Cortex of kidney (tissue), 1 donor: ENCODE data around the gene MORN3.
"Not testable (repeated sequence)": the region's sequence is repeated elsewhere in the genome, so short reads cannot be mapped to it uniquely, and the experiment has no call there.

ENCODE experiments used
- DNase-seq: peaks from one replicate; lab custom pipeline; 2025; lab: John Stamatoyannopoulos, UW

Gene MORN3, protein sequence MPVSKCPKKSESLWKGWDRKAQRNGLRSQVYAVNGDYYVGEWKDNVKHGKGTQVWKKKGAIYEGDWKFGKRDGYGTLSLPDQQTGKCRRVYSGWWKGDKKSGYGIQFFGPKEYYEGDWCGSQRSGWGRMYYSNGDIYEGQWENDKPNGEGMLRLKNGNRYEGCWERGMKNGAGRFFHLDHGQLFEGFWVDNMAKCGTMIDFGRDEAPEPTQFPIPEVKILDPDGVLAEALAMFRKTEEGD

GRCh38 chr12:121669521-121669900 lies at the start of gene MORN3:
MORN3 (minus strand) TSS chr12:121669654; CDS start chr12:121669483, 171 bp downstream.
- no peak for DNase-seq

DNA sequence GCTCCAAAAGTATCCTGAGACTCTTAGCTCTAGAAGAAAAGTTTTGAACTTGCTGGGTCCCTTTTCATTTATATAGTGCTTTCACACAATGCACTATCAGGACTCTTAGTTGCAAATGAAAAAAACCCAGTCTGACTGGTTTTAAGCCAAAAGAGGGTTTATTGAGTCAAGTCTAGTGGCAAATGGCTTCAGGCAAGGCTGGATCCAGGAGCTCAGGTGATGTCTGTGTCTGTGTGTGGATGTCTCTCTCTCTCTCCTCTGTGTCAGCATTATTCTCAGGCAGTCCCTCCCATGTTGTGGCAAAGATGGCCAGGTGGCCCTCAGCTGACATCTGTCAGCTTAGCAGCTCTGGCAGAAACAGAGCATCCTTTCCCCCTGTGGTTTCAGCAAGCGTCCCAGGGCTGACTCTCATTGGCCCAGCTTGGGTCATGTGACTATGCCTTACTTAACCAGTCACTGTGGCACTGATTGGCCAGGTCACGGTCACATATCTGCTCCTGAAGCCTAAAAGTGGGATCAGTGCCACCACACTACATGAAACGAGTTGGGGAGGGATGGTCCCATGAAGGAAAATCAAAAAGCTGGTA lies 49.3 kb upstream of the MORN3 start:
- no peak for DNase-seq

DNA sequence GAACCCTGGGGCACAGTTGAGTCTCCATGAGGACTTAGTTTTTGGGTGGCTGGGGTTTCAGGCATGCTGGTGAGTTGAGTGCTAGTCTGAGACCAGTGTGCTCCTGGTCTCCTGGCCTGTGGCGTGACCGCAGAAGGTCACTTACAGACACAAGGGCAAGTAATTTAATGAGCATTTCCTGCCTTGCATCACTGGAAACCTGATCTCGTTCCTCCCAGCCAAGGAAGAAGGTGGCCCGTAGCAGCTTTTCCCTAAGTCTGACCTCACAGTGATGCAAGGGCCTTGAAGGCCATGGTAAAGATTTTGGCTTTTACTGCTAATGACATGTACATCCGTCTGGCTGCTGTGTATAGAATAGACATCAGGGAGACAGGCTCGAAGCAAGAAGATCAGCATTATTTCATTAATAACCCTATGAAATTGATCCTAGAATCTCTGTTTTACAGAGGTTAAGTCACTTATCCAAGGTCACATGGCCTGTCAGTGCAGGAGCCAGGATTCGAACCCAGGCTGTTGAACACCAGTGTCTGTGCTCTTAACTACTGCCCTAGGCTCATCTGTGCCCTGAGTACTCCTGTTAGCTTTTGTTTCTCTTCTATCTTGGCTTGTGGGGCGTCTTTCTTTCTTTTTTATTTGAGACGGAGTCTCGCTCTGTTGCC lies 47.7 kb upstream of the MORN3 start:
- DNase-seq = no peak

GRCh38 chr12:121715862-121716435 lies 46.5 kb upstream of the MORN3 start:
- DNase-seq = no peak

GRCh38 chr12:121715055-121715454 lies 45.6 kb upstream of the MORN3 start:
- not testable (repeated sequence) for DNase-seq

DNA sequence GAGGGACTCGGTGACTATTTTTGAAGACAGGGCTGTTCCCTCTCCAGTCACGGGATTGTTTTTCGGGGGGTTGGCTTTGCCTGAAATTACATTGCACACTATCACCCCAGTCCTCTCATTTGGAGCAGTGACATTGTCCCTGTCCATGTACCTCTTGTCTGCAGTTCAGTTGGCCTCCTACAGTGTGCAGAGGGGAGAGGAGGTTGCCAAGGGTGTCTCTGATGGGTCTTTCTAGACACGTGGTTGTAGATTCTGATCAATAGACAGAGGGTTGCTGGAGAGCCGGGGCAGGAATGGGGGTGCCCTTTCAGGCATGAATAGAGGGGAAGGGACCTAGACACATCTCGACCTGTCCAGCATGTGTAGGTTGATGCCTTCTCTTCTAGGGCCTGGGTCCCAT lies 44.3 kb upstream of the MORN3 start:
- DNase-seq = no peak

DNA sequence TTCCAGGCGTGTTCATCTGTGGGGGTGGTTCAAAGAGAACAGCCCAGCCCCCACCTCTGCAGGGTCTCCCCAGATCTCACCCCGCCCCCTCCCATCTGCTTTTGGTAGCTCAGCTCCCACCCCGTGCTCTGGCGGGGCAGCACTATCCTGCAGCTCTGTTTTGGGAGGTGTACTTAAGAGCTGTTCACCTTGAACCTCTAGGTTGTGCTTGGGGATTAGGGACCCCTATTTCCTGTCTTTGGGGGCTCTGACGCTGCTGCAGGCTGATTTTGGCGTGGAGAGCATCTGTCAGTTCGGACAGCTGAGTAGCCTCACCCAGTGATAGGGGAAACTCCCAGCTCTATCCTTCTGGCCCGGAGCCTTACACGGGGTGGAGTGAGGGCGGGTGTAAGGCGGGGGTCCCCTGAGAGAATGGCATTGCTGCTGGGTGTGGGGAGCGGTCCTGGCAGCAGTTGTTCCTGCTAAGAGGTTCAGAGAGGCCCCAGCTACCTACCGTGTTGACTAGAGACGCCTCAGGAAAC lies 43.9 kb upstream of the MORN3 start:
- DNase-seq = no peak

GRCh38 chr12:121712461-121713256 lies 43.2 kb upstream of the MORN3 start, which contains the start of gene TMEM120B:
TMEM120B (plus strand) TSS chr12:121712752; CDS start chr12:121712896, 144 bp downstream.
- no peak for DNase-seq

DNA sequence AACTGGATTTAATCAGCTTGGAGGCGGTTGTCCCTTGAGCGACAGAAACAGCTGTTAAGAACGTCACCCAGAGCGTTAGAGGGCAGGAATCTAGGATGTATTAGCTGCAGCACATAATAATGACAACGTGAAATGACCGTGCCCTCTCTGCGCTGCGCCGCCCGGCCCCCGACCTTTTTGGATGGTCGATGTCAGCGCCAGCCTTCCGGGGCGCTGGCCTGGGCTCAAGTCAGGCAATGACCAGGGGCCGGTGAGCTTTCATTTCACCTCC lies 42.7 kb upstream of the MORN3 start:
- DNase-seq = no peak

- DNase-seq = no peak
These were observed 42.1 kb upstream of the MORN3 start for GRCh38 chr12:121711361-121712189.

DNA sequence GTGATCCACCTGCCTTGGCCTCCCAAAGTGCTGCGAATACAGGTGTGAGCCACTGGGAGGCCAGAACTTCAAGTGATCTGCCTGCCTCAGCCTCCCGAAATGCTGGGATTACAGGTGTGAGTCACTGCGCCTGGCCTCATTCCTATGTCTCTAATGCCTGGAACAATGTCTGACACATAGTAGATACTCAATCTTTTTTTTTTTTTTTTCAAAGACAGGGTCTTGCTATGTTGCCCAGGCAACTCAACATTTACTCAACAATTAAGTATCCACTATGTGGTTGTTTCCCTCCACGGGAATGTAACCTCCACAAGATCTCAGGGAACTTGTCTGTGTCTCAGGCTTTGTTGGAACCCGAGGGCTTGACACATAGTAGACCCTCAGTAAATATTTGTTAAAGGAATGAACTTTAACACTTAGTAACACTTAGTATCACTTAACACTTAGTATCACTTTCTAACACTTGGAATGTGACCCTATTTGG lies 40.1 kb upstream of the MORN3 start:
- DNase-seq = no peak

- not testable (repeated sequence) for DNase-seq
These were observed 39.6 kb upstream of the MORN3 start for GRCh38 chr12:121709064-121709424.

DNA sequence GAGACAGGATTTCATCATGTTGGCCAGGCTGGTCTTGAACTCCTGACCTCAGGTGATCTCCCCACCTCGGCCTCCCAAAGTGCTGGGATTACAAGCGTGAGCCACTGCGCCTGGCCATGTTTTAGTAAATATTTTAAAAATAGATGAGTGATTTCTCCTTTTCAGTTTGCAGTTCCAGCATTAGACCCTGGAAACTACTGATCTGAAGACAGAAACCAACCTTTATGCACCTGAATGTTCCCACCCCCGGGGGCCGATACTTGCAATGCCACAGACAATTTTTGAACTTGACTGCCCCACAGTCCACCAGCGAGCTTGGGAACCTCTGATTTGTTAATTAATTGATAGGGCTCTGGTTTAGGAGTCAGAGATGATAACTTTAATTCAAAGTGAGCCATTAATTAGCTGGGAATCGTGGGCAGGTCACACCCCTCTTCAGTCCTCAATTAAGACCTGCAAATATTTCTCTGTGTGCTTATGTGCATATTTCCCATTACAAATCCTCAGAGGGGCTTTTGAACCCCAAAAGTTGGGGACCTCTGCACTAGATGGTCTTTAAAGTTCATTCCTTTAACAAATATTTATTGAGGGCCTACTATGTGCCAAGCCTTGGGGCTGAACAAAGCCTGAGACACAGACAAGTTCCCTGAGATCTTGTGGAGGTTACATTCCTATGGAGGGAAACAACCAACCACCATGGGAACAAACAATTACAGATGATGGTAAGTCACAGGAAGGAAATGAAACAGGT lies 39.0 kb upstream of the MORN3 start:
- DNase-seq = no peak

DNA sequence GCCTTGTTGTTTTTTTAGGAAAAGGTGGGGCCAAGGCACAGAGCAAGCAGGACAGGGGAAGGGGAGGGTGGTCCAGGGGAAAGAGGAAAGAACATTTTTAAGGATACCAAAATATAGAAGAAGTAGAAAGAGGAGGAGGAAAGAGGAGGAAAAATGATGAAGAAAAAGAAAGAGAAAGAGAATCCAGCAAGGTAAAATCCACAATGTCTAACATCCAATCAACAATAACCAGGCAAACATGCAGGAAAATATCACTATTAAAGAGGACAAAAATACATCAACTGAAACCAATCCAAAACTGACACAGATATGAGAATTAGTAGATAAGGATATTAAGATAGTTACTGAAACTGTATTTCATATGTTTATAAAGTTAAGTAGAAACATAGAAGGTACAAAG lies 36.1 kb upstream of the MORN3 start:
- no peak for DNase-seq

DNA sequence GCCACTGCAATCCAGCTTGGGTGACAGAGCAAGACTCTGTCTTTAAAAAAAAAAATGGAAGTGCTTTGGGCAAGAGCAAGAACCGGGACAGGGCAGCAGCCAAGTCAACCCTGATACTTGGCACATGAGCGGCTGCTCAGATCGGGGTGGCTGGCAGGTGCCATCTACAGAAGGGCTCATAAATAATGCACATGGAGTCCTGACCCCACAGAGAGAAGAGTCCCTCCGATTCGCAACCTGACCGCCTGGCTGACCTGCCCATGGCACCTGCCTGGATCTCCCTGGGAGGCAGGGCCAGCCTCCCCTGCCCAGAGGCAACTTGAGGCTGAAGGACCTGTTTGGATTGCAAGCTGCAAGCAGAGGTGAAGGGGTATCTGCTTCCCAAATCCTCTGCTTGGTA lies 33.5 kb upstream of the MORN3 start:
- DNase-seq = no peak

GRCh38 chr12:121701667-121702277 lies 32.3 kb upstream of the MORN3 start:
- DNase-seq = no peak

- not testable (repeated sequence) for DNase-seq
These were observed 28.4 kb upstream of the MORN3 start for GRCh38 chr12:121697861-121698260.

GRCh38 chr12:121697093-121697698 lies 27.7 kb upstream of the MORN3 start:
- DNase-seq = no peak

GRCh38 chr12:121693155-121693687 lies 23.8 kb upstream of the MORN3 start:
- no peak for DNase-seq
